GM10248 (cell line): ENCODE measurements around the gene UNC5C.

ENCODE experiments used
- CTCF ChIA-PET: fragments of 300-600 bp; sonication (Branson Sonifier 250); formaldehyde crosslinking; extraction: SDS; loops from one replicate; lab custom pipeline; 2021; ENCODE audit warnings: antibody characterized with exemption; lab: Yijun Ruan, JAX
- POLR2A ChIA-PET: fragments of 350-650 bp; sonication (Branson Sonifier 250); formaldehyde crosslinking; extraction: SDS; loops from one replicate; lab custom pipeline; 2020; ENCODE audit warnings: antibody characterized with exemption; lab: Yijun Ruan, JAX
- DNase-seq: peaks from one replicate; pipeline ENCODE4 v3.0.0; 2012; ENCODE audit errors: extremely low spot score
- TF ChIP-seq, protein P1 (sequence below): IDR thresholded peaks from 2 replicates; pipeline ENCODE4 v1.5.1; 2012; ENCODE audit warnings: mild to moderate bottlenecking, low read depth; ENCODE audit errors: extremely low read depth, missing control alignments, control extremely low read depth

The UNC5C gene

GRCh38 chr4:95535180-95535579 is 13.6 kb downstream of the UNC5C start:
- ChIA-PET CTCF (no interaction called here), POLR2A (no interaction called here)
- TF ChIP-seq, protein P1, sequence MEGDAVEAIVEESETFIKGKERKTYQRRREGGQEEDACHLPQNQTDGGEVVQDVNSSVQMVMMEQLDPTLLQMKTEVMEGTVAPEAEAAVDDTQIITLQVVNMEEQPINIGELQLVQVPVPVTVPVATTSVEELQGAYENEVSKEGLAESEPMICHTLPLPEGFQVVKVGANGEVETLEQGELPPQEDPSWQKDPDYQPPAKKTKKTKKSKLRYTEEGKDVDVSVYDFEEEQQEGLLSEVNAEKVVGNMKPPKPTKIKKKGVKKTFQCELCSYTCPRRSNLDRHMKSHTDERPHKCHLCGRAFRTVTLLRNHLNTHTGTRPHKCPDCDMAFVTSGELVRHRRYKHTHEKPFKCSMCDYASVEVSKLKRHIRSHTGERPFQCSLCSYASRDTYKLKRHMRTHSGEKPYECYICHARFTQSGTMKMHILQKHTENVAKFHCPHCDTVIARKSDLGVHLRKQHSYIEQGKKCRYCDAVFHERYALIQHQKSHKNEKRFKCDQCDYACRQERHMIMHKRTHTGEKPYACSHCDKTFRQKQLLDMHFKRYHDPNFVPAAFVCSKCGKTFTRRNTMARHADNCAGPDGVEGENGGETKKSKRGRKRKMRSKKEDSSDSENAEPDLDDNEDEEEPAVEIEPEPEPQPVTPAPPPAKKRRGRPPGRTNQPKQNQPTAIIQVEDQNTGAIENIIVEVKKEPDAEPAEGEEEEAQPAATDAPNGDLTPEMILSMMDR: no peak
- no peak for DNase-seq

DNA sequence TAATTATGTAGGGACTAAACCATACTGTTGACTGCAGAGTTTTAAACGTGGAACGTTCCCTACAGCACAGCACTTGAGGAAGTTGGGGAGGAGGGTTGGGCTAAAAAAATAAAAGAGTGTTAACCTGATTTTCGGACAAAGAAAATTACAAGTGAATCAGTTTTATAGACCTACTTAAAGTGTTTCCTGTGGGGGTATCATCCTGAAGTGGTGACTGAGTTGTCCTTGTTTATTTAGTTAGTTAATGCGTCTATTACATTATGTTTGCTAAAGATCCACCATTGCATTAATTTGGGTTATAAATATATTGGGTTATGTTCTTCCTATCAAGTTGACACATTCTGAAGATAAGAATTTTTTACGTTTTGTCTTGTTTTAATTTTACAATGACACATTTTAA is 14.7 kb downstream of the UNC5C start:
- no peak for DNase-seq
- ChIA-PET POLR2A (no interaction called here), CTCF (no interaction called here)
- TF ChIP-seq, protein P1: no peak

GRCh38 chr4:95533254-95533653 is 15.5 kb downstream of the UNC5C start:
- DNase-seq: no peak
- CTCF ChIA-PET: no interaction called here
- TF ChIP-seq, protein P1: no peak
- POLR2A ChIA-PET: no interaction called here

GRCh38 chr4:95532305-95532704 is 16.5 kb downstream of the UNC5C start:
- DNase-seq: no peak
- ChIA-PET POLR2A (no interaction called here), CTCF (no interaction called here)
- TF ChIP-seq, protein P1: no peak

- ChIA-PET CTCF (no interaction called here), POLR2A (no interaction called here)
- no peak for DNase-seq
- TF ChIP-seq, protein P1: no peak
Measured at GRCh38 chr4:95531141-95531540, 17.6 kb downstream of the UNC5C start.

DNA sequence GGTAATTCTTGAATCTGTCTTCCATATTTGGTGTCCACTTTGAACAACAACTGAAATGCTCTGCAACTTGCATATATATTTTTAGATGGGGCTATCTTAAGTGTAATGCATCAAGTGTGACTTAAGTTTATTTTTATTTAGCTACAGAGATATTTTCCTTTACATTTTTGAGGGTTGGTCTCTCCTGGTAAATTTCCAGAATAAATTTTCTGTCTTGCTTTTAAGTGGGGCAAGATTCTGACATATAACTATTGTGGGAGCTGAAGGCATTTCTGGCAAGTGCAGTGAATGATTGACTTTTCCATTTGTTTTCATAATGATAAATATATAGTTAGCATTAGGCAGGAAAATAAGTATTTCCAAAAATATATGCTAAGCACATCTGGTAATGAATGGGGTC is 18.8 kb downstream of the UNC5C start:
- ChIA-PET POLR2A (no interaction called here), CTCF (no interaction called here)
- no peak for DNase-seq
- TF ChIP-seq, protein P1: no peak
